CD4-positive, alpha-beta T cell (primary cell): ENCODE data around the gene SRMS. TPM values are rescaled to one million over a fixed set of nuclear protein-coding genes. Genes with fewer than 3 reads are reported as not detected.

ENCODE experiments used
- ATAC-seq: fragments of 200-7000 bp; cut with Tn5 transposase; one replicate; pipeline ENCODE4 v1.10.0; 2022; ENCODE audit warnings: mild to moderate bottlenecking; ENCODE audit not compliant: poor library complexity
- CTCF ChIA-PET: fragments of 350-600 bp; sonication (Branson Sonifier 250); formaldehyde crosslinking; loops from one replicate; lab custom pipeline; 2021; ENCODE audit warnings: antibody characterized with exemption, inconsistent platforms; lab: Charles Lee
- POLR2A ChIA-PET: fragments of 350-600 bp; sonication (Branson Sonifier 250); formaldehyde crosslinking; loops from one replicate; lab custom pipeline; 2021; ENCODE audit warnings: antibody characterized with exemption, inconsistent platforms; lab: Charles Lee
- DNase-seq, 14 experiments: peaks; one replicate each; pipeline ENCODE4 v3.0.0-alpha.2; 2013 to 2020; ENCODE audit warnings: mixed read lengths in 2 of 14
- H3K27ac ChIP-seq, 2 donors: one replicate each; pipeline versions ENCODE4 v1.5.1 to v1.7.0; 2013; ENCODE audit warnings: low read length in 2 of 2, low read depth in 1 of 2, mild to moderate bottlenecking in 1 of 2
- H3K27me3 ChIP-seq, 2 experiments: 1 replicate in 1 of 2; 2 replicates in 1 of 2; pipeline versions ENCODE4 v1.6.1 to v1.7.0; 2013; ENCODE audit warnings: low read length in 2 of 2, control low read depth in 1 of 2, mild to moderate bottlenecking in 1 of 2, moderate library complexity in 1 of 2; ENCODE audit not compliant: insufficient read depth in 2 of 2, control insufficient read depth in 1 of 2
- H3K36me3 ChIP-seq: one replicate; pipeline ENCODE4 v1.6.1; 2013; ENCODE audit warnings: low read length, control low read depth; ENCODE audit not compliant: insufficient read depth
- H3K4me1 ChIP-seq: one replicate; pipeline ENCODE4 v1.6.1; 2013; ENCODE audit warnings: low read length, control low read depth; ENCODE audit not compliant: insufficient read depth
- H3K4me3 ChIP-seq: one replicate; pipeline ENCODE4 v1.5.1; 2013; ENCODE audit warnings: mild to moderate bottlenecking, low read length, moderate library complexity
- H3K9me3 ChIP-seq, 2 experiments: 1 replicate in 1 of 2; 2 replicates in 1 of 2; pipeline versions ENCODE4 v1.6.1 to v1.7.0; 2013; ENCODE audit warnings: low read length in 2 of 2, mild to moderate bottlenecking in 2 of 2, control low read depth in 1 of 2, moderate library complexity in 1 of 2; ENCODE audit not compliant: control insufficient read depth in 1 of 2, insufficient read depth in 1 of 2
- H3K27ac Mint-ChIP-seq: one replicate; pipeline ENCODE4 v1.8.0; 2020; ENCODE audit warnings: mixed read lengths
- H3K27me3 Mint-ChIP-seq: one replicate; pipeline ENCODE4 v1.8.0; 2021; ENCODE audit warnings: mixed read lengths
- H3K36me3 Mint-ChIP-seq: one replicate; pipeline ENCODE4 v1.8.0; 2021; ENCODE audit warnings: low read depth, mixed read lengths
- H3K4me1 Mint-ChIP-seq: one replicate; pipeline ENCODE4 v1.8.0; 2021; ENCODE audit warnings: low read depth, mixed read lengths
- H3K4me3 Mint-ChIP-seq: one replicate; pipeline ENCODE4 v1.8.0; 2020; ENCODE audit warnings: mild to moderate bottlenecking, mixed read lengths
- H3K9me3 Mint-ChIP-seq: one replicate; pipeline ENCODE4 v1.8.0; 2020; ENCODE audit warnings: mixed read lengths
- intact Hi-C, 2 experiments: fragments of 100-400 bp; cut with DNase I in 1 of 2; cut with micrococcal nuclease in 1 of 2; formaldehyde crosslinking; loops; one replicate each; pipeline versions ENCODE4 v1.15.1 to v1.9.0; 2023 to 2025; cut with DNase I, micrococcal nuclease
- total RNA-seq, 174 experiments: library from RNA in 2 of 174; stranded (reverse) in 2 of 174; gene quantifications; one replicate each; pipeline ENCODE4 v1.2.3 and lab custom pipeline; 2021 to 2026
- TF ChIP-seq, protein P1 (sequence below): fragments of 200-600 bp; IDR thresholded peaks from one replicate; pipeline ENCODE4 v1.8.0; 2022; ENCODE audit warnings: antibody characterized with exemption, mild to moderate bottlenecking

The SRMS gene
- total RNA-seq, 2 experiments from 2014 or later = not detected

DNA sequence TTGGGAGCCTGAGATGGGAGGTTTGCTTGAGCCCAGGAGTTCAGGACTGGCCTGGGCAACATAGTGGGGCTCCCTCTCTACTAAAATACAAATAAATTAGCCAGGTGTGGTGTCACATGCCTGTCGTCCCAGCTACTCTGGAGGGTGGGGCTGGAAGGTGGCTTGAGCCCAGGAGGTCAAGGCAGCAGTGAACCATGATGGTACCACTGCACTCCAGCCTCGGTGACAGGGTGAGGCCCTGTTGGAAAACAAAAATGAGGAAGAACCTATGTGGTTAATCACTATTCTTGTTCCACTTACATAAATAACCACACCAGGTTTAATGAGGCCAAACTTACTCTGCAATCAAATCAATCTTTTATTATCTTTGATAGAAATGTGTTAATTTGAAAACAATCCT lies 21.6 kb downstream of the SRMS start:
- H3K4me3 ChIP-seq = no peak overlapping the region
- H3K27ac ChIP-seq = no peak overlapping the region
- CTCF ChIA-PET = no interaction called here
- H3K27me3 Mint-ChIP-seq = no peaks in the 10 kb centered on the region
- H3K9me3 ChIP-seq = peaks cover 0 to 20% of the 10 kb centered on the region in 2 experiments
- no peak overlapping the region for H3K27ac Mint-ChIP-seq
- POLR2A ChIA-PET = no interaction called here
- intact Hi-C loops = no loop called here
- no peaks in the 10 kb centered on the region for H3K27me3 ChIP-seq
- H3K9me3 Mint-ChIP-seq = peaks cover 3% of the 10 kb centered on the region
- peaks cover 17% of the 10 kb centered on the region for H3K4me1 ChIP-seq
- peaks cover 9% of the 10 kb centered on the region for H3K4me1 Mint-ChIP-seq
- DNase-seq (no peak), ATAC-seq (no peak)
- H3K36me3 ChIP-seq = peaks cover 23% of the 10 kb centered on the region
- TF ChIP-seq, protein P1, sequence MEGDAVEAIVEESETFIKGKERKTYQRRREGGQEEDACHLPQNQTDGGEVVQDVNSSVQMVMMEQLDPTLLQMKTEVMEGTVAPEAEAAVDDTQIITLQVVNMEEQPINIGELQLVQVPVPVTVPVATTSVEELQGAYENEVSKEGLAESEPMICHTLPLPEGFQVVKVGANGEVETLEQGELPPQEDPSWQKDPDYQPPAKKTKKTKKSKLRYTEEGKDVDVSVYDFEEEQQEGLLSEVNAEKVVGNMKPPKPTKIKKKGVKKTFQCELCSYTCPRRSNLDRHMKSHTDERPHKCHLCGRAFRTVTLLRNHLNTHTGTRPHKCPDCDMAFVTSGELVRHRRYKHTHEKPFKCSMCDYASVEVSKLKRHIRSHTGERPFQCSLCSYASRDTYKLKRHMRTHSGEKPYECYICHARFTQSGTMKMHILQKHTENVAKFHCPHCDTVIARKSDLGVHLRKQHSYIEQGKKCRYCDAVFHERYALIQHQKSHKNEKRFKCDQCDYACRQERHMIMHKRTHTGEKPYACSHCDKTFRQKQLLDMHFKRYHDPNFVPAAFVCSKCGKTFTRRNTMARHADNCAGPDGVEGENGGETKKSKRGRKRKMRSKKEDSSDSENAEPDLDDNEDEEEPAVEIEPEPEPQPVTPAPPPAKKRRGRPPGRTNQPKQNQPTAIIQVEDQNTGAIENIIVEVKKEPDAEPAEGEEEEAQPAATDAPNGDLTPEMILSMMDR = no peak
- H3K4me3 Mint-ChIP-seq = peak overlapping the region; percentile 25
- peaks cover 29% of the 10 kb centered on the region for H3K36me3 Mint-ChIP-seq

DNA sequence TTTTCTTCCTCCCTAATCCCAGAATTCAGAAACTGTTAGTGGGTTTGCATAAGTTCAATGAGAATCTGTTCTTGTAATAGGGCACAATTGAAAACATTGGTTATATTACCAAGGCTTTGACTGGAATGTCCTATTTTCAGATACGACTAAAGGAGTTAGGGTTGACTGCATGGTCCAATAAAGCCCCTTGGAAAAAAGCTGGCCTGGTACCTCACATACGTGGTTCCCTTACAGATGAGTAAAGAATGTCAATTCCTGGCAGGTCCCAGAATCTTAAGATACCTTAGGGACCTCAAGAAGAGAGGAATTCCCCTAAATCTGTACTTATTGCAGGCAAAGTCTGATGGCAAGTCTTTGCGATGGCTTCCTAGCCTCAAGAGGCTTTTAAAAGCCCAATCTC lies 22.4 kb downstream of the SRMS start:
- ChIA-PET POLR2A (no interaction called here), CTCF (no interaction called here)
- H3K27ac ChIP-seq = no peak overlapping the region
- TF ChIP-seq, protein P1 = no peak
- Mint-ChIP-seq H3K4me3 (peak overlapping the region; percentile 34), H3K36me3 (peaks cover 29% of the 10 kb centered on the region), H3K9me3 (peaks cover 3% of the 10 kb centered on the region), H3K27me3 (no peaks in the 10 kb centered on the region), H3K27ac (peak overlapping the region; percentile 52), H3K4me1 (peaks cover 9% of the 10 kb centered on the region)
- intact Hi-C loops = no loop called here
- peaks cover 23% of the 10 kb centered on the region for H3K36me3 ChIP-seq
- ATAC-seq (no peak), DNase-seq (no peak)
- H3K4me1 ChIP-seq = peaks cover 18% of the 10 kb centered on the region
- no peak overlapping the region for H3K4me3 ChIP-seq
- H3K9me3 ChIP-seq = peaks cover 0 to 15% of the 10 kb centered on the region in 2 experiments
- no peaks in the 10 kb centered on the region for H3K27me3 ChIP-seq

DNA sequence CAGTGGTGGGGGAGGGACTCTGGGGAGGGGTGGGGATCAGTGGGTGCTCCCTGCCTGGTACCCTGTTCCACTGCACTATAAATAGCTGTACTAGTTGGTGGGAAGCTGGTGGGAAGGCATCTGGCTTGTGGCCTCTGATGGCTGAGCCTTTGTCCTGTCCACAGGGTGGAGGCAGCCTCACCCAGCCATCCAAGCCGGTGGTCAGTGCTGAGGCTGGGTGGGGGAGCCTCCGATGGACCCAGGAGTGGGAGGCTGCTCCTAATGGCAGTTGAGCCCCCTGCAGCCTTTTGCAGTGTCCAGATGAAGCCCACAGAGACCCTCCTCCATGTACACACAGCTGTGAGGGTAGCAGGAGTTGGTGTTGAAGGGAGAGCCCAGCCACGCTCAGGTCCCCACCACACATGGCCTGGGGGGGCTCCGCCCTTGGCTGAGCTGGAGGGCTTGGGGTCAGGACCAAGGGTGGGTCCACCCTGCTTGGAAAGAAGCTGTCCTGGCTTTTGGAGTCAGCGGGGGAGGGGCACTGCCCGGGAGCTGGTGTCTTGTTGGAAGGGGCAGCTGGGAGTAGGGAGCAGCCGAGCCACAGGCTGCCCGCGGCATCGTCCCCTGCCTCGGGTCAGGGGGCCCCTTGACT lies 24.5 kb downstream of the SRMS start:
- peak overlapping the region; percentile 52 for H3K27ac Mint-ChIP-seq

More for the DNA sequence above, 24.5 kb downstream of the SRMS start:
- intact Hi-C loops = loop anchor here in 1 of 2 experiments (5.0 kb wide), 1 partner anchor 129 kb away; the partner anchor contains the start of gene STMN3
- Histone ChIP-seq H3K27me3 (no peaks in the 10 kb centered on the region), H3K36me3 (peaks cover 23% of the 10 kb centered on the region), H3K4me1 (peaks cover 29% of the 10 kb centered on the region), H3K4me3 (no peak overlapping the region), H3K9me3 (peaks cover 0 to 12% of the 10 kb centered on the region in 2 experiments), H3K27ac (no peak overlapping the region)
- Mint-ChIP-seq H3K27me3 (no peaks in the 10 kb centered on the region), H3K36me3 (peaks cover 29% of the 10 kb centered on the region), H3K4me1 (peaks cover 10% of the 10 kb centered on the region), H3K4me3 (peak overlapping the region; percentile 54), H3K9me3 (peaks cover 3% of the 10 kb centered on the region)
- TF ChIP-seq, protein P1 = no peak
- DNase-seq = peak in 3 of 14 experiments; percentile 1 to 32 (median 8)
- POLR2A ChIA-PET = interaction anchor here (4.0 kb wide), 1 partner anchor 15 kb away, joined by 71 read pairs; the partner anchor contains the start of gene PTK6
- ATAC-seq = no peak
- CTCF ChIA-PET = interaction anchor here (2.7 kb wide), 1 partner anchor 14 kb away, joined by 8 read pairs; the partner anchor contains the start of gene PTK6
